ENCODE measurements around the gene ZBTB25. TPM values are rescaled to one million over a fixed set of nuclear protein-coding genes. Genes with fewer than 3 reads are reported as not detected.
A peak's percentile ranks its signal among the peaks of the same experiment; 100 is the strongest.

Gene ZBTB25
- polyA plus RNA-seq, 1 donor (not counting 4 experiments of a cell fraction or from before 2014, with no cell fraction given) = 6.8 TPM

DNA sequence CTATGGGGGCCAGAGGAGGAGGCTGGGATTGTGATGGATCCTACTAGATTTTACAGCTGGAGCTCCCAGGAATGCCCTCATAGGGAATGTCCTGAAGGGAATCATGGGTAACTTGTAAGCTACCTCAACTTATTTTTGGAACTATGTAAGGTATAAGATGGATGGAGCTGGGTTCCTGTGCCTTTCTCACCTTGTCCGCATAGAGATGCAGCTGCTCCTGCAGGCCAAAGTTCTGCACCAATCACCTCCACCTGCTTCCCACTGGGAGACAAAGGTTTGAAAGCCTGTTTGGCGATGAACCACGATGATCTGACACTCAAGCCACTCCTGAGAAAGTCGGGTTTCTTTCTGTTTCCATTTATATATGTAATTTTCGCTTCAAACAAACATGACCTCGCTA is 39.0 kb downstream of the ZBTB25 start:
- H2AFZ ChIP-seq (ENCODE audit: control insufficient read depth, low read length) = no peak overlapping the region
- H3K9me1 ChIP-seq (ENCODE audit: control insufficient read depth, extremely low read depth, insufficient read depth, low read length) = no peaks in the 10 kb centered on the region
- H3K4me1 ChIP-seq (ENCODE audit: control insufficient read depth, extremely low read depth, insufficient read depth, low read length) = peaks cover 13% of the 10 kb centered on the region
- dilution Hi-C loops (cut with MboI; ENCODE audit: extremely low pct_ligation_motif_present, low sequenced_read_pairs) = no loop called here
- no peak for FAIRE-seq
- H3K9me3 ChIP-seq (ENCODE audit: control insufficient read depth, low read depth, low read length) = no peaks in the 10 kb centered on the region
- H3K27me3 ChIP-seq (ENCODE audit: control insufficient read depth, extremely low read depth, insufficient read depth, low read length) = no peaks in the 10 kb centered on the region
- no peak for DNase-seq (ENCODE audit: low read depth, low spot score)
- no peaks in the 10 kb centered on the region for H4K20me1 ChIP-seq (ENCODE audit: control insufficient read depth, extremely low read depth, insufficient read depth, low read length)
- peak overlapping the region; percentile 83 for H3K4me2 ChIP-seq (ENCODE audit: control insufficient read depth, extremely low read depth, insufficient read depth, low read depth, low read length)
- H3K27ac ChIP-seq (ENCODE audit: control insufficient read depth, insufficient read depth, low read length) = no peak overlapping the region
- peaks cover 3 to 5% of the 10 kb centered on the region in 2 experiments for H3K36me3 ChIP-seq (ENCODE audit: control insufficient read depth in 2 of 2, extremely low read depth in 1 of 2, insufficient read depth in 2 of 2, low read length in 2 of 2)
- peak overlapping the region; percentile 39 to 65 (median 63) for H3K4me3 ChIP-seq (ENCODE audit: control insufficient read depth in 2 of 3, extremely low read depth in 1 of 3, insufficient read depth in 2 of 3, low read depth in 1 of 3, low read length in 3 of 3)
- H3K9ac ChIP-seq (ENCODE audit: control insufficient read depth, extremely low read depth, insufficient read depth, low read length) = peak overlapping the region; percentile 31
- no peaks in the 10 kb centered on the region for H3K79me2 ChIP-seq (ENCODE audit: control insufficient read depth, insufficient read depth, low read length)
- TF ChIP-seq, protein P1, sequence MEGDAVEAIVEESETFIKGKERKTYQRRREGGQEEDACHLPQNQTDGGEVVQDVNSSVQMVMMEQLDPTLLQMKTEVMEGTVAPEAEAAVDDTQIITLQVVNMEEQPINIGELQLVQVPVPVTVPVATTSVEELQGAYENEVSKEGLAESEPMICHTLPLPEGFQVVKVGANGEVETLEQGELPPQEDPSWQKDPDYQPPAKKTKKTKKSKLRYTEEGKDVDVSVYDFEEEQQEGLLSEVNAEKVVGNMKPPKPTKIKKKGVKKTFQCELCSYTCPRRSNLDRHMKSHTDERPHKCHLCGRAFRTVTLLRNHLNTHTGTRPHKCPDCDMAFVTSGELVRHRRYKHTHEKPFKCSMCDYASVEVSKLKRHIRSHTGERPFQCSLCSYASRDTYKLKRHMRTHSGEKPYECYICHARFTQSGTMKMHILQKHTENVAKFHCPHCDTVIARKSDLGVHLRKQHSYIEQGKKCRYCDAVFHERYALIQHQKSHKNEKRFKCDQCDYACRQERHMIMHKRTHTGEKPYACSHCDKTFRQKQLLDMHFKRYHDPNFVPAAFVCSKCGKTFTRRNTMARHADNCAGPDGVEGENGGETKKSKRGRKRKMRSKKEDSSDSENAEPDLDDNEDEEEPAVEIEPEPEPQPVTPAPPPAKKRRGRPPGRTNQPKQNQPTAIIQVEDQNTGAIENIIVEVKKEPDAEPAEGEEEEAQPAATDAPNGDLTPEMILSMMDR (optimal IDR thresholded peaks at IDR 0.05 in 1 of 3, IDR thresholded peaks at IDR 0.05 in 1 of 3, conservative IDR thresholded peaks at IDR 0.05 in 1 of 3; ENCODE audit: extremely low read depth in 1 of 3, insufficient read depth in 2 of 3, low read length in 3 of 3) = no peak
- no peak for TF ChIP-seq EZH2 (IDR thresholded peaks at IDR 0.05; ENCODE audit: low read length)

DNA sequence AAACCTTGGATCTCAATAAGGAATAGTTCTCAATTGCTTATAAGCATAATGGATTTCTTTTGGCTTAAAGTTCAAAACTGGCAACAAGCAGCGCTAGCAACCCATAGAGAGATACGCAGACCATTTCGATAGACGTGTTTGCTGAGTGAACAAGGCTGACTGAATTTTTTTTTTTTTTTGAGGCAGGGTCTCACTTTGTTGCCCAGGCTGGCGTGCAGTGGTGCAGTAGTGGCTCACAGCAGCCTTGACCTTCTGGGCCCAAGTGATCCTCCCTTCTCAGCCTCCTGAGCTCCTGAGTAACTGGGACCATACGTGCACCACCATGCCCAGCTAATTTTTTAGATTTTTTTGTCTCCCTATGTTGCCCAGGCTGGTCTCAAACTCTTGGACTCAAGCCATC is 39.8 kb downstream of the ZBTB25 start:
- H4K20me1 ChIP-seq (ENCODE audit: control insufficient read depth, extremely low read depth, insufficient read depth, low read length) = no peaks in the 10 kb centered on the region
- no peak overlapping the region for H3K9ac ChIP-seq (ENCODE audit: control insufficient read depth, extremely low read depth, insufficient read depth, low read length)
- H2AFZ ChIP-seq (ENCODE audit: control insufficient read depth, low read length) = no peak overlapping the region
- H3K36me3 ChIP-seq (ENCODE audit: control insufficient read depth in 2 of 2, extremely low read depth in 1 of 2, insufficient read depth in 2 of 2, low read length in 2 of 2) = peaks cover 5 to 6% of the 10 kb centered on the region in 2 experiments
- DNase-seq (ENCODE audit: low read depth, low spot score) (no peak), FAIRE-seq (no peak)
- no peak overlapping the region for H3K27ac ChIP-seq (ENCODE audit: control insufficient read depth, insufficient read depth, low read length)
- H3K4me1 ChIP-seq (ENCODE audit: control insufficient read depth, extremely low read depth, insufficient read depth, low read length) = peaks cover 13% of the 10 kb centered on the region
- no peak overlapping the region for H3K4me2 ChIP-seq (ENCODE audit: control insufficient read depth, extremely low read depth, insufficient read depth, low read depth, low read length)
- no peaks in the 10 kb centered on the region for H3K79me2 ChIP-seq (ENCODE audit: control insufficient read depth, insufficient read depth, low read length)
- no peaks in the 10 kb centered on the region for H3K27me3 ChIP-seq (ENCODE audit: control insufficient read depth, extremely low read depth, insufficient read depth, low read length)
- H3K9me3 ChIP-seq (ENCODE audit: control insufficient read depth, low read depth, low read length) = no peaks in the 10 kb centered on the region
- dilution Hi-C loops (cut with MboI; ENCODE audit: extremely low pct_ligation_motif_present, low sequenced_read_pairs) = no loop called here
- H3K4me3 ChIP-seq (ENCODE audit: control insufficient read depth in 2 of 3, extremely low read depth in 1 of 3, insufficient read depth in 2 of 3, low read depth in 1 of 3, low read length in 3 of 3) = no peak overlapping the region
- H3K9me1 ChIP-seq (ENCODE audit: control insufficient read depth, extremely low read depth, insufficient read depth, low read length) = no peaks in the 10 kb centered on the region
- TF ChIP-seq, protein P1 (optimal IDR thresholded peaks at IDR 0.05 in 1 of 3, IDR thresholded peaks at IDR 0.05 in 1 of 3, conservative IDR thresholded peaks at IDR 0.05 in 1 of 3; ENCODE audit: extremely low read depth in 1 of 3, insufficient read depth in 2 of 3, low read length in 3 of 3) = no peak
